Neural crest cell (in vitro differentiated cells): ENCODE results near the gene CDK19. TPM values are rescaled to one million over a fixed set of nuclear protein-coding genes. Genes with fewer than 3 reads are reported as not detected.

ENCODE experiments used
- DNase-seq: peaks from one replicate; pipeline ENCODE4 v3.0.0; 2021; ENCODE audit warnings: low read depth, mixed read lengths, low spot score
- H3K27ac Mint-ChIP-seq: one replicate; pipeline ENCODE4 v1.8.0; 2021; ENCODE audit warnings: mild to moderate bottlenecking, mixed read lengths; ENCODE audit not compliant: unreplicated experiment
- H3K27me3 Mint-ChIP-seq: 2 replicates; pipeline ENCODE4 v1.8.0; 2021; ENCODE audit warnings: low read depth, mild to moderate bottlenecking, mixed read lengths
- H3K36me3 Mint-ChIP-seq: 2 replicates; pipeline ENCODE4 v1.8.0; 2021; ENCODE audit warnings: low read depth, mild to moderate bottlenecking, mixed read lengths
- H3K4me1 Mint-ChIP-seq: 2 replicates; pipeline ENCODE4 v1.8.0; 2021; ENCODE audit warnings: mixed read lengths
- H3K4me3 Mint-ChIP-seq: one replicate; pipeline ENCODE4 v1.8.0; 2021; ENCODE audit warnings: mild to moderate bottlenecking, mixed read lengths
- H3K9me3 Mint-ChIP-seq: 2 replicates; pipeline ENCODE4 v1.8.0; 2021; ENCODE audit warnings: mixed read lengths
- CTCF ChIP-seq: fragments of 200-600 bp; sonication (generic); conservative IDR thresholded peaks from 2 replicates; pipeline ENCODE4 v1.5.0; 2021; ENCODE audit warnings: antibody characterized with exemption, mild to moderate bottlenecking
- total RNA-seq: library from RNA; stranded (reverse); gene quantifications from 2 replicates; pipeline ENCODE4 v1.2.1, GENCODE V29; 2021

CDK19 gene
- total RNA-seq, 1 donor from 2014 or later = 24.4 TPM

- peaks cover 17% of the 10 kb centered on the region for H3K9me3 Mint-ChIP-seq
- H3K27me3 Mint-ChIP-seq = no peaks in the 10 kb centered on the region
- no peak for TF ChIP-seq CTCF
Measured at GRCh38 chr6:110799655-110800054, 15.6 kb downstream of the CDK19 start.

GRCh38 chr6:110799189-110799588 is 16.1 kb downstream of the CDK19 start:
- no peak for DNase-seq
- Mint-ChIP-seq H3K4me3 (no peak overlapping the region), H3K36me3 (peaks cover 18% of the 10 kb centered on the region), H3K27me3 (no peaks in the 10 kb centered on the region), H3K4me1 (peaks cover 4% of the 10 kb centered on the region), H3K9me3 (peaks cover 17% of the 10 kb centered on the region), H3K27ac (no peak overlapping the region)
- TF ChIP-seq CTCF = no peak

More at GRCh38 chr6:110799655-110800054, 15.6 kb downstream of the CDK19 start:
- Mint-ChIP-seq H3K27ac (no peak overlapping the region), H3K36me3 (peaks cover 18% of the 10 kb centered on the region), H3K4me3 (no peak overlapping the region), H3K4me1 (peaks cover 4% of the 10 kb centered on the region)
- DNase-seq = no peak

DNA sequence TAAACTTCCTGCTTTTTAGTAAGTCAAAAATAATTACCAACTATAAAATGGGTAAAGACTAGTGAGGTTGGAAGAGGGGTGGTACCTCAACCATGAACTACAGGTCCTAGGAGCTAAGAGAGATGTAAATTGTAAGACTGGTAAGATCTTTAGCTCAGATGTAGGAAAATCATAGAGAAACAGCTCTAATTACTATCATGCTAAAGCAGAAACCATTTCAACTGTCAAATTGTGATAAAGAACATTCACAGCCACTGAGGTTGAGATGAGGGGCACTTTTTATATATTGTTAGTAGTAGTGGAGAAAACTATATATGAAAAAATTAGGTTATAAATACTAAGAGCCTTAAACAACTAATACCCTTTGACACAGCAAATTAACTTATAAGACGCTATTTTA is 20.0 kb downstream of the CDK19 start:
- DNase-seq = no peak
- Mint-ChIP-seq H3K27ac (no peak overlapping the region), H3K27me3 (no peaks in the 10 kb centered on the region), H3K36me3 (peaks cover 7% of the 10 kb centered on the region), H3K4me3 (no peak overlapping the region), H3K4me1 (peaks cover 4% of the 10 kb centered on the region), H3K9me3 (peaks cover 3% of the 10 kb centered on the region)
- no peak for TF ChIP-seq CTCF

GRCh38 chr6:110786696-110787095 is 28.6 kb downstream of the CDK19 start:
- TF ChIP-seq CTCF = no peak
- no peak overlapping the region for H3K27ac Mint-ChIP-seq
- H3K36me3 Mint-ChIP-seq = peaks cover 18% of the 10 kb centered on the region

GRCh38 chr6:110786271-110786670 is 29.0 kb downstream of the CDK19 start:
- H3K4me3 Mint-ChIP-seq = no peak overlapping the region
- no peak overlapping the region for H3K27ac Mint-ChIP-seq
- H3K36me3 Mint-ChIP-seq = peaks cover 18% of the 10 kb centered on the region
- peaks cover 3% of the 10 kb centered on the region for H3K9me3 Mint-ChIP-seq
- H3K4me1 Mint-ChIP-seq = peaks cover 11% of the 10 kb centered on the region
- no peak for TF ChIP-seq CTCF
- no peak for DNase-seq
- H3K27me3 Mint-ChIP-seq = no peaks in the 10 kb centered on the region

More at GRCh38 chr6:110786696-110787095, 28.6 kb downstream of the CDK19 start:
- peaks cover 10% of the 10 kb centered on the region for H3K4me1 Mint-ChIP-seq
- H3K27me3 Mint-ChIP-seq = no peaks in the 10 kb centered on the region
- H3K9me3 Mint-ChIP-seq = peaks cover 3% of the 10 kb centered on the region
- DNase-seq = no peak
- H3K4me3 Mint-ChIP-seq = no peak overlapping the region

DNA sequence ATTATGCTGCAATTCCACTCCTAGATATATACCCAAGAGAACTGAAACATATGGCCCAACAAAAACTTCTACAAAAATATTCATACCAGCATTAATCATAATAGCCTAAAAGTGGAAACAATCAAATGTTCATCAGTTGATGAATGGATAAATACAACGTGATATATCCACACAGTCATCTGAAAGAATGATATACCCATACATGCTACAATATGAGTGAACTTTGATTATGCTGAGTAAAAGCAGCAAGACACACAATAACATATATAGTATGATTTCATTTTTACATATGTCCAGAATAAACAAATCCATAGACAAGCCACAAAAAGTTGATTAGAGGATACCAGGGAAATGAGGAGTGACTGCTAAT is 30.7 kb downstream of the CDK19 start:
- Mint-ChIP-seq H3K9me3 (peaks cover 3% of the 10 kb centered on the region), H3K27ac (no peak overlapping the region), H3K4me1 (peaks cover 14% of the 10 kb centered on the region), H3K27me3 (no peaks in the 10 kb centered on the region), H3K4me3 (no peak overlapping the region), H3K36me3 (peaks cover 15% of the 10 kb centered on the region)
- no peak for DNase-seq
- no peak for TF ChIP-seq CTCF
